A549 (cell line): ENCODE data around the gene S1PR1. TPM values are rescaled to one million over a fixed set of nuclear protein-coding genes. Genes with fewer than 3 reads are reported as not detected.

Experiments used
- ATAC-seq, 2 experiments: fragments of 200-7000 bp in 1 of 2; fragments of >200 bp in 1 of 2; cut with Nextera tagmentation in 1 of 2; cut with Tn5 transposase in 1 of 2; 3 replicates each; pipeline versions ENCODE4 v1.8.0 to v1.9.1; 2018 to 2020; ENCODE audit warnings: mild to moderate bottlenecking in 1 of 2, moderate library complexity in 1 of 2
- CTCF ChIA-PET: fragments of 300-600 bp; sonication (Branson Sonifier 250); formaldehyde crosslinking; extraction: SDS; loops from one replicate; lab custom pipeline; 2021; ENCODE audit warnings: antibody characterized with exemption, inconsistent platforms; lab: Yijun Ruan, JAX
- POLR2A ChIA-PET: fragments of 350-600 bp; formaldehyde crosslinking; extraction: SDS; loops from one replicate; lab custom pipeline; 2021; ENCODE audit warnings: antibody characterized with exemption, inconsistent platforms; lab: Yijun Ruan, JAX
- DNase-seq, 2 experiments: peaks; one replicate each; pipeline versions ENCODE4 v3.0.0 to v3.0.0-alpha.2; 2011 to 2016; ENCODE audit warnings: low read depth in 1 of 2, low spot score in 1 of 2
- FAIRE-seq: peaks from 2 replicates; lab custom pipeline; 2011; peaks lifted over from hg19 to GRCh38; lab: Jason Lieb, UNC
- H3K27ac ChIP-seq, 2 experiments: fragments of >200 bp; sonication (Bioruptor Twin); formaldehyde crosslinking; 3 replicates each; pipeline ENCODE4 v1.5.1; 2016 to 2017
- H3K4me1 ChIP-seq: fragments of >200 bp; sonication (Bioruptor Twin); formaldehyde crosslinking; 3 replicates; pipeline ENCODE4 v1.6.1; 2016
- H3K4me2 ChIP-seq: fragments of >200 bp; sonication (Bioruptor Twin); formaldehyde crosslinking; 3 replicates; pipeline ENCODE4 v1.6.1; 2016
- H3K4me3 ChIP-seq: fragments of >200 bp; sonication (Bioruptor Twin); formaldehyde crosslinking; 3 replicates; pipeline ENCODE4 v1.5.1; 2016
- H3K9me3 ChIP-seq: fragments of >200 bp; sonication (Bioruptor Twin); formaldehyde crosslinking; 3 replicates; pipeline ENCODE4 v1.6.1; 2016
- ATOH8 ChIP-seq: fragments of 250-450 bp; sonication (Bioruptor Pico); IDR thresholded peaks from 2 replicates; pipeline ENCODE4 v1.5.0; 2020; ENCODE audit warnings: low read depth, mild to moderate bottlenecking, moderate library complexity
- CEBPB ChIP-seq, 2 experiments: fragments of >200 bp in 1 of 2; sonication (Bioruptor Twin) in 1 of 2; formaldehyde crosslinking in 1 of 2; IDR thresholded peaks; 2 replicates each; pipeline ENCODE4 v1.6.1; 2012 to 2016
- CHD2 ChIP-seq: fragments of 150-350 bp; IDR thresholded peaks from 2 replicates; pipeline ENCODE4 v1.6.1; 2014; ENCODE audit warnings: low read length; ENCODE audit not compliant: partially characterized antibody
- ELK1 ChIP-seq: fragments of 150-350 bp; IDR thresholded peaks from 2 replicates; pipeline ENCODE4 v1.6.1; 2014; ENCODE audit warnings: low read depth, mild to moderate bottlenecking, low read length
- ESRRA ChIP-seq: fragments of 150-350 bp; IDR thresholded peaks from 2 replicates; pipeline ENCODE4 v1.6.1; 2014; ENCODE audit warnings: mild to moderate bottlenecking, low read length, borderline replicate concordance
- FOSL2 ChIP-seq, 2 experiments: fragments of 450-650 bp in 1 of 2; fragments of >200 bp in 1 of 2; sonication (Bioruptor Twin) in 1 of 2; formaldehyde crosslinking; IDR thresholded peaks; 2 replicates each; pipeline versions ENCODE4 v1.5.0 to v1.6.1; 2016 to 2020; ENCODE audit warnings: mild to moderate bottlenecking in 1 of 2, moderate library complexity in 1 of 2
- FOXS1 ChIP-seq: fragments of 250-450 bp; sonication (Bioruptor Pico); IDR thresholded peaks from 2 replicates; pipeline ENCODE4 v1.5.0; 2020; ENCODE audit warnings: mild to moderate bottlenecking, moderate library complexity
- GATA3 ChIP-seq: IDR thresholded peaks from 2 replicates; pipeline ENCODE4 v1.6.1; 2012; ENCODE audit warnings: borderline replicate concordance
- HDAC2 ChIP-seq: fragments of 200-600 bp; sonication (generic); IDR thresholded peaks from 2 replicates; pipeline ENCODE4 v1.6.1; 2016
- HOXB13 ChIP-seq: fragments of 250-450 bp; sonication (Bioruptor Pico); IDR thresholded peaks from 2 replicates; pipeline ENCODE4 v1.5.0; 2020; ENCODE audit warnings: low read depth, mild to moderate bottlenecking, moderate library complexity
- HOXB5 ChIP-seq: fragments of 250-450 bp; sonication (Bioruptor Pico); IDR thresholded peaks from 2 replicates; pipeline ENCODE4 v1.5.0; 2020; ENCODE audit warnings: mild to moderate bottlenecking, moderate library complexity
- JUN ChIP-seq, 2 experiments: fragments of >200 bp; sonication (Bioruptor Twin); formaldehyde crosslinking; IDR thresholded peaks; 2 replicates in 1 of 2; 3 replicates in 1 of 2; pipeline ENCODE4 v1.6.1; 2016 to 2017
- MAFK ChIP-seq: fragments of 450-650 bp; IDR thresholded peaks from 2 replicates; pipeline ENCODE4 v1.6.1; 2014; ENCODE audit not compliant: partially characterized antibody
- MAX ChIP-seq: IDR thresholded peaks from 2 replicates; pipeline ENCODE4 v1.6.1; 2012
- MYC ChIP-seq: IDR thresholded peaks from 2 replicates; pipeline ENCODE4 v1.6.1; 2012; ENCODE audit warnings: mild to moderate bottlenecking, inconsistent platforms, low read length, improper control_type of control experiment, borderline replicate concordance
- NPAS2 ChIP-seq: fragments of 250-450 bp; sonication (Bioruptor Pico); IDR thresholded peaks from 2 replicates; pipeline ENCODE4 v1.8.0; 2022; ENCODE audit warnings: mild to moderate bottlenecking, moderate library complexity, borderline replicate concordance
- NR3C1 ChIP-seq: fragments of >200 bp; sonication (Bioruptor Twin); formaldehyde crosslinking; IDR thresholded peaks from 3 replicates; pipeline ENCODE4 v1.6.1; 2017
- PBX3 ChIP-seq: IDR thresholded peaks from 2 replicates; pipeline ENCODE4 v1.6.1; 2012
- PHF8 ChIP-seq: fragments of 200-600 bp; sonication (generic); IDR thresholded peaks from 2 replicates; pipeline ENCODE4 v1.6.1; 2016; ENCODE audit warnings: low read depth, mild to moderate bottlenecking, antibody characterized with exemption, moderate library complexity, borderline replicate concordance
- RAD21 ChIP-seq, 2 experiments: fragments of >200 bp in 1 of 2; sonication (Bioruptor Twin) in 1 of 2; formaldehyde crosslinking in 1 of 2; IDR thresholded peaks in 1 of 2; conservative IDR thresholded peaks in 1 of 2; 2 replicates in 1 of 2; 3 replicates in 1 of 2; pipeline ENCODE4 v1.6.1; 2012 to 2018; ENCODE audit warnings: inconsistent platforms in 1 of 2
- RARB ChIP-seq: fragments of 250-450 bp; sonication (Bioruptor Pico); IDR thresholded peaks from 2 replicates; pipeline ENCODE4 v1.8.0; 2021; ENCODE audit warnings: mild to moderate bottlenecking, moderate library complexity
- RCOR1 ChIP-seq: fragments of 150-350 bp; IDR thresholded peaks from 2 replicates; pipeline ENCODE4 v1.6.1; 2014; ENCODE audit warnings: antibody characterized with exemption, low read length, low read depth
- RFX5 ChIP-seq: fragments of 450-650 bp; IDR thresholded peaks from 2 replicates; pipeline ENCODE4 v1.7.1; 2014; ENCODE audit warnings: antibody characterized with exemption, mild to moderate bottlenecking, moderate library complexity
- RNF2 ChIP-seq: fragments of 200-600 bp; sonication (generic); IDR thresholded peaks from 2 replicates; pipeline ENCODE4 v1.6.1; 2016; ENCODE audit warnings: low read depth, mild to moderate bottlenecking, antibody characterized with exemption, moderate library complexity, borderline replicate concordance
- TP53 ChIP-seq: fragments of 250-450 bp; sonication (Bioruptor Pico); IDR thresholded peaks from 2 replicates; pipeline ENCODE4 v1.5.0; 2021; ENCODE audit warnings: mild to moderate bottlenecking, moderate library complexity
- ZFP36 ChIP-seq: fragments of 450-650 bp; IDR thresholded peaks from 2 replicates; pipeline ENCODE4 v1.6.1; 2014; ENCODE audit warnings: borderline replicate concordance; ENCODE audit not compliant: partially characterized antibody
- ZNF302 ChIP-seq: fragments of 250-450 bp; sonication (Bioruptor Pico); IDR thresholded peaks from 2 replicates; pipeline ENCODE4 v1.9.0; 2021; ENCODE audit warnings: inconsistent platforms, mild to moderate bottlenecking, moderate library complexity
- WGBS: methylation state at CpG from one replicate; pipeline ENCODE4 v1.1.6; 2017; ENCODE audit errors: missing lambda C conversion rate; 5-methylcytosine and 5-hydroxymethylcytosine counted together
- polyA plus RNA-seq, 4 experiments: library from polyadenylated mRNA; depleted of rRNA in 3 of 4; stranded (reverse); fragments of >200 nt; fragmentation: RNase III in 1 of 4; extraction: RNeasy Plus Mini Kit Qiagen cat#74134 plus additional on column Dnase treatment in 1 of 4; gene quantifications; 2 replicates in 3 of 4; 3 replicates in 1 of 4; pipeline ENCODE4 v1.2.3, GENCODE V29; 2011 to 2017

The S1PR1 gene
- polyA plus RNA-seq, 2 of the 4 experiments (the other 2 are of a cell fraction): 0.06 TPM; not detected in 1

- FAIRE-seq (no peak), ATAC-seq (no peak), DNase-seq (no peak)
- Histone ChIP-seq H3K9me3 (no peaks in the 10 kb centered on the region), H3K4me1 (no peaks in the 10 kb centered on the region), H3K27ac (no peak overlapping the region), H3K4me3 (no peak overlapping the region), H3K4me2 (no peak overlapping the region)
- ChIA-PET CTCF (interaction anchor here (1.7 kb wide), 1 partner anchor 19 kb away, joined by 4 read pairs; no protein-coding TSS in a partner anchor), POLR2A (no interaction called here)
- 58% methylated on average over 6 of the region's 11 CpGs for WGBS
- TF ChIP-seq NPAS2 (CRISPR knock-in tag) (no peak), RNF2 (no peak), HDAC2 (no peak), ATOH8 (CRISPR knock-in tag) (no peak), RAD21 (conservative IDR thresholded peaks at IDR 0.05 in 1 of 2, IDR thresholded peaks at IDR 0.05 in 1 of 2) (no peak), HOXB5 (CRISPR knock-in tag) (no peak), FOSL2 (IDR thresholded peaks at IDR 0.05) (no peak), FOSL2 (CRISPR knock-in tag; IDR thresholded peaks at IDR 0.05) (no peak), RFX5 (no peak), HOXB13 (no peak), TP53 (no peak), MAX (no peak), FOXS1 (no peak), MAFK (no peak), ZNF302 (CRISPR knock-in tag) (no peak), ELK1 (no peak), JUN (IDR thresholded peaks at IDR 0.05) (no peak)
- TF ChIP-seq, all 56 proteins: peak for 0
Observed at GRCh38 chr1:101219924-101220870, 16.6 kb upstream of the S1PR1 start.

- Histone ChIP-seq H3K4me1 (no peaks in the 10 kb centered on the region), H3K9me3 (no peaks in the 10 kb centered on the region), H3K27ac (no peak overlapping the region), H3K4me2 (no peak overlapping the region), H3K4me3 (no peak overlapping the region)
- FAIRE-seq: no peak
- no peak for DNase-seq
- TF ChIP-seq MYC (no peak), PBX3 (no peak), CEBPB (IDR thresholded peaks at IDR 0.05) (no peak), CHD2 (no peak), RARB (CRISPR knock-in tag) (no peak), ZFP36 (no peak), NR3C1 (no peak), PHF8 (no peak), RNF2 (no peak), RCOR1 (no peak), ESRRA (no peak), GATA3 (no peak)
- WGBS: 83% methylated on average over 4 of the region's 4 CpGs
- ChIA-PET POLR2A (no interaction called here), CTCF (interaction anchor here (0.6 kb wide), 1 partner anchor 18 kb away, joined by 3 read pairs; no protein-coding TSS in a partner anchor)
- no peak for ATAC-seq
Observed at GRCh38 chr1:101220906-101221305, 15.9 kb upstream of the S1PR1 start.
